ENCODE results near the gene TOM1.

The TOM1 gene

GRCh38 chr22:35317680-35318290, 18.1 kb downstream of the TOM1 start:
- H3K9me3 ChIP-seq (ENCODE audit: severe bottlenecking) = no peaks in the 10 kb centered on the region
- no peak overlapping the region for H3K4me3 ChIP-seq (ENCODE audit: low read depth, low read length)
- no peak for TF ChIP-seq CTCF (IDR thresholded peaks at IDR 0.05; ENCODE audit: low read depth, low read length)
- no peak for DNase-seq
- H3K27me3 ChIP-seq (ENCODE audit: insufficient read depth, low read depth, severe bottlenecking) = no peaks in the 10 kb centered on the region
- H3K27ac ChIP-seq = no peak overlapping the region
- peaks cover 3% of the 10 kb centered on the region; the same call in 1 of the 2 replicates for H3K36me3 ChIP-seq

GRCh38 chr22:35318346-35319215, 18.9 kb downstream of the TOM1 start:
- peaks cover 5% of the 10 kb centered on the region; the same call in 1 of the 2 replicates for H3K36me3 ChIP-seq
- no peaks in the 10 kb centered on the region for H3K9me3 ChIP-seq (ENCODE audit: severe bottlenecking)
- no peak overlapping the region for H3K27ac ChIP-seq
- no peak for DNase-seq
- no peak overlapping the region for H3K4me3 ChIP-seq (ENCODE audit: low read depth, low read length)
- no peak for TF ChIP-seq CTCF (IDR thresholded peaks at IDR 0.05; ENCODE audit: low read depth, low read length)
- no peaks in the 10 kb centered on the region for H3K27me3 ChIP-seq (ENCODE audit: insufficient read depth, low read depth, severe bottlenecking)

GRCh38 chr22:35319244-35319985, 19.7 kb downstream of the TOM1 start:
- Histone ChIP-seq H3K36me3 (peaks cover 10% of the 10 kb centered on the region; the same call in 1 of the 2 replicates), H3K27me3 (ENCODE audit: insufficient read depth, low read depth, severe bottlenecking) (no peaks in the 10 kb centered on the region), H3K4me3 (ENCODE audit: low read depth, low read length) (no peak overlapping the region), H3K9me3 (ENCODE audit: severe bottlenecking) (no peaks in the 10 kb centered on the region), H3K27ac (no peak overlapping the region)
- no peak for TF ChIP-seq CTCF (IDR thresholded peaks at IDR 0.05; ENCODE audit: low read depth, low read length)
- DNase-seq = no peak

- Histone ChIP-seq H3K9me3 (ENCODE audit: severe bottlenecking) (no peaks in the 10 kb centered on the region), H3K36me3 (peaks cover 19% of the 10 kb centered on the region), H3K4me3 (ENCODE audit: low read depth, low read length) (no peak overlapping the region), H3K27ac (no peak overlapping the region), H3K27me3 (ENCODE audit: insufficient read depth, low read depth, severe bottlenecking) (no peaks in the 10 kb centered on the region)
- no peak for DNase-seq
- no peak for TF ChIP-seq CTCF (IDR thresholded peaks at IDR 0.05; ENCODE audit: low read depth, low read length)
These were observed 22.4 kb downstream of the TOM1 start for GRCh38 chr22:35322126-35322525.

GRCh38 chr22:35322893-35323292, 23.2 kb downstream of the TOM1 start:
- Histone ChIP-seq H3K27ac (no peak overlapping the region), H3K27me3 (ENCODE audit: insufficient read depth, low read depth, severe bottlenecking) (no peaks in the 10 kb centered on the region), H3K9me3 (ENCODE audit: severe bottlenecking) (no peaks in the 10 kb centered on the region), H3K4me3 (ENCODE audit: low read depth, low read length) (no peak overlapping the region), H3K36me3 (peaks cover 25% of the 10 kb centered on the region)
- no peak for DNase-seq
- TF ChIP-seq CTCF (IDR thresholded peaks at IDR 0.05; ENCODE audit: low read depth, low read length) = no peak
